Stimulated activated CD4-positive, alpha-beta T cell treated with anti-CD3 and anti-CD28 coated beads, Interleukin-4, amount 100 ng/mL, for 1 hour (primary cell): Measurements from ENCODE around the gene RPS16.
"Not testable (repeated sequence)": the region's sequence is repeated elsewhere in the genome, so short reads cannot be mapped to it uniquely, and the experiment has no call there.

Experiments used
- DNase-seq: peaks from one replicate; pipeline ENCODE4 v3.0.0-alpha.2; 2020

The RPS16 gene

GRCh38 chr19:39435499-39436349, at the start of gene RPS16:
TSS of gene RPS16 (minus strand) at chr19:39435949. CDS start at chr19:39435895, 54 bp downstream.
- DNase-seq, result peak; percentile 100

DNA sequence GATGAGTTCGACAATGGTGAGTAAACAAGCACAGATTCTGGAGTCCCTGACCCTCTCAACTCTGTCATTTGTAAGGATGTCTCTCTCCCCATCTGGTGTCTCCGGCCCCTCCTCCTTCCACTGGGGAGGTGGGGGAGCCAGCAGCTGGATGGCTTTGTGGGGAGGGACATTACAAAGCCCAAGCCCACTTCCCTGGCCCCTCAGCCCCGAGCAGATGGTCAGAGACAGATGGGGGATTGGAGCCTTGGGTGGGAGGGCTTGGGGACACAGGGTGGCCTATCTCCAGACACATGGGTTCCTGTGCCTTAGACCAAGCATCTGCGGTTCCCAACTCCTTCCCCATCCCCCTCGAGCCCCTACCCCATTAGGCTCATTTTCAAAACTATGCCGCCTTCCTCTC, 47.4 kb upstream of the RPS16 start:
- no peak for DNase-seq

DNA sequence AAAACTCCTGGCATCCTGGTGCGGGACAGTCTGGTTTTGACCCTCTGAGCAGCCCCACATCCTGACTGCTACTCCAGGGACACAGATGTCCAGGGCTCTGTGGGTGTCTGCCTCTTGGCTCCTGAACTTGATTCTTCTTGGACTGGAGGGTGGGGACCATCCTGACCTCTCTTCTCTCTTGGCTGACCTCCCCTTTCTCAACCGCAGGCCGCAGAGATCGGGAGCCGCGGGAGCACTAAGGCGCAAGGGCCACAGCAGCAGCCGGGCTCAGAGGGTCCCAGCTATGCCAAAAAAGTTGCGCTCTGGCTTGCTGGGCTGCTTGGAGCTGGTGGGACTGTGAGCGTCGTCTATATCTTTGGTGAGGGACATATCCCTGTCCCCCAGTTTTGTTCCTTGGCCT, 45.9 kb upstream of the RPS16 start:
- DNase-seq, result no peak

GRCh38 chr19:39481229-39481545, 45.4 kb upstream of the RPS16 start:
- no peak for DNase-seq

- DNase-seq, result peak; percentile 99
These were observed 44.8 kb upstream of the RPS16 start, which contains the start of gene TIMM50 for GRCh38 chr19:39480337-39481228. TSS of gene TIMM50 (plus strand) at chr19:39480838. CDS start at chr19:39480854, 16 bp downstream.

GRCh38 chr19:39479916-39480315, 44.2 kb upstream of the RPS16 start:
- no peak for DNase-seq

DNA sequence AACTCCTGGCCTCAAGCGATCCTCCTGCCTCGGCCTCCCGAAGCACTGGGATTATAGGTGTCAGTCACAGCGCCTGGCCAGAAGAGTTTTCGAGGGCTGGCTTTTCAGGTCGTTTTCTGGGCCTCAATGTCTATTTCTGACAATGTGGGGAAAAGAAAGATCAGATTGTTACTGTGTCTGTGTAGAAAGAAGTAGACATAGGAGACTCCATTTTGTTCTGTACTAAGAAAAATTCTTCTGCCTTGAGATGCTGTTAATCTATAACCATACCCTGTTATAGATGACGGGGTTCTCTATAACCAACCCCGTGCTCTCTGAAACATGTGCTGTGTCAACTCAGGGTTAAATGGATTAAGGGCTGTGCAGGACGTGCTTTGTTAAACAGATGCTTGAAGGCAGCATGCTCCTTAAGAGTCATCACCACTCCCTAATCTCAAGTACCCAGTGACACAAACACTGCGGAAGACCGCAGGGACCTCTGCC, 43.6 kb upstream of the RPS16 start:
- not testable (repeated sequence) for DNase-seq

DNA sequence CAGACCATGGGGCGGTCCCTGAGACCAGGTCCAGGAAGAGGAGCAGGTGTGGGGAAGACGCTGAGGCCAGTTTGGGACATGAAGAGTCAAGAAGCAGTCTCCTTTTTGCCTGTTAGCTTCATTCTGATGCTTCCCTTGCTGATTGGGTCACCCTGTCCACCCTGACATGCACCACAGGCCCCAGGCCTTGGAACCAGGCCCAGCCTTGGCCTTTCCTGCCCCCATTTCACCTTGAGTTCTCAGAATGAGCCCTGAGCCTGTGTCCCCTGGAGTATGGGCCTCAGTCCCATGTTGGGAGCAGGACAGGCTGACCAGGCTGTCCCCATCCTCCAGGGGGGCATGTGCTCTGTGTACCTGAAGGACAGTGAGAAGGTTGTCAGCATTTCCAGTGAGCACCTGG, 40.0 kb upstream of the RPS16 start:
- no peak for DNase-seq

GRCh38 chr19:39474139-39474620, 38.4 kb upstream of the RPS16 start:
- peak; percentile 83 for DNase-seq

DNA sequence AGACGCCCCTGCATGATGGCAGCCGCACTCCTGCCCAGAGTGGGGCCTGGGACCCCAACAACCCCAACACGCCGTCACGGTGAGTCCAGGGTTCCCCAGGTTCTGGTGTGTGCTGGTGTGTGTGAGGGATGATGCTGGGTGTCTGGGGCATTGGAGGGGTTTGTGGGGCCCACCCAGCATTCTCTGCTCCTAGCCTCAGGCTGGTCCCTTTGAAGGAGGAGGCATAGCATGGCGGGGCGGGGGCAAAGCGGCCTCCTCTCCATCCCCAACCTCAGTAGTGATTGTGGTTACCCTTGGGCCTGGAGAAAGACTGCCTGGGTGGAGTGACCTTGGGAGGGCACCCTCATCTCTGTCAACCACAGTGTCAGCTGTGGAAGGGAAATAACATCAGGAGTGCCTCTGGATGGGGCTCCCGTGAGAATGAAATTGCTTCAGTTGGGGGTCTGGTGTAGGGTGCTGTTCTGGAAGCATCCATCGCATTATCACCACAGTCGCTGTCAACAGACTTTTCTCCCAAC, 37.8 kb upstream of the RPS16 start:
- no peak for DNase-seq

DNA sequence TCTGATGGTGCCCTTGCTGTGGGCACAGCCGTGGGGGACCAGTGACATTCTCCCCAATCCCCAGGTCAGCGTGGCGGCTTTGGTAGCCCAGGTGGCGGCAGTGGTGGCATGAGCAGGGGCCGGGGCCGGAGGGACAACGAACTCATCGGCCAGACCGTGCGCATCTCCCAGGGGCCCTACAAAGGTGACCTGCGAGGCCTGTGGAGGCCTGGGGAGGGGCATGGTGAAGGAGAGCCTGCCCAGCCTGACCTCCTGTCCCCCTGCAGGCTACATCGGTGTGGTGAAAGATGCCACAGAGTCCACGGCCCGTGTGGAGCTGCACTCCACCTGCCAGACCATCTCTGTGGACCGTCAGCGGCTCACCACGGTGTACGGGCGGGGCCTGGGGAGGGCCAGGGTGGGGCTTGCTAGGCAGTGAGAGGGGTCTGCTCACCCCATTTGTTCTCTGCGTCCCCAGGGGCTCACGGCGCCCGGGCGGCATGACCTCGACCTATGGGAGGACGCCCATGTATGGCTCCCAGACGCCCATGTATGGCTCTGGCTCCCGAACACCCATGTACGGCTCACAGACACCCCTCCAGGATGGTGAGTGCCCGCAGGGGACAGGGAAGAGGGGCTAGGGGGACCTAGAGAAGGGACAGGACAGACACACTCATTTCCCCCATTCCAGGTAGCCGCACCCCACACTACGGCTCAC, 37.1 kb upstream of the RPS16 start:
- DNase-seq, result no peak

- no peak for DNase-seq
These were observed 36.2 kb upstream of the RPS16 start for GRCh38 chr19:39471756-39472536.

DNA sequence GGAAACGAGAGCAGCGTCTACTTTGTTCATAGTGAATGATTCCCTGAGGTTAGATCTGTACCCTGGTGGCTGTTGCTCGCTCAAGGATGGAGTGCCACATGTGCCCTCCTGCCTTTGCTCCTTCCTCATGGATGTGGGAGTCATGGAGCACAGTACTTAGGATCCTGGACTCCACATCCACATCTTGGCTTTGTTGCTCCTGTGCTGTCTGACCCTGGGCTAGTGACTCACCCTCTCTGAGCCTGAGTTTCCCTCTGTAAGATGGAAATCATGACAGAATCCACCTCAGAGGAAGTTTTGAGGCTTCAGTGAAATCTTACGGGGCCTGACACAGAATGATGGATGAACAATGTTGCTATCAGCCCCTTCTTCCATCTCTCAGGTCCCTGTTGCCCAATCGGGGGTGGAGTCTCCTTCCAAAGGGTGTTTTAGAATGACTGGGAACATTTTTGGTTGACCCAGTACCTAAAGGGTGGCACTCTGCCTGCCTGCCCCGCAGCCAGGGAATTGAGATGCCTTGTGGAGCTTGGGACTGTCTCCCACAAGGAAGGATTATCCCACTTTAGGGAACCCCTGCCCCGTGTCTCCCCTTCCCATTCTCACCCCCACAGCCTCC, 35.1 kb upstream of the RPS16 start:
- no peak for DNase-seq

- DNase-seq, result no peak
These were observed 33.8 kb upstream of the RPS16 start for GRCh38 chr19:39469567-39469966.

DNA sequence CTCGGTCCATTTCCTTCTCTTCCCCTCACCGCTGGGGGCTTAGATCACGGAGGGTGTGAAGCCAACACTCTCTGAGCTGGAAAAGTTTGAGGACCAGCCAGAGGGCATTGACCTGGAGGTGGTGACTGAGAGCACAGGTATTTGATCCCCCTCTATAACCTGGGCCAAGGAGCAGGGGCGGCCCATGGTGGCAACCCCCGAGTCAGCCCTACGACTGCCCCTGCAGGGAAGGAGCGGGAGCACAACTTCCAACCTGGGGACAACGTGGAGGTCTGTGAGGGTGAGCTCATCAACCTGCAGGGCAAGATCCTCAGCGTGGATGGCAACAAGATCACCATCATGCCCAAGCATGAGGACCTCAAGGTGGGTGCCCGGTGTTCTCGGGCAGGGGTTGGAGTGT, 33.3 kb upstream of the RPS16 start:
- no peak for DNase-seq

GRCh38 chr19:39467941-39468340, 32.2 kb upstream of the RPS16 start:
- no peak for DNase-seq

DNA sequence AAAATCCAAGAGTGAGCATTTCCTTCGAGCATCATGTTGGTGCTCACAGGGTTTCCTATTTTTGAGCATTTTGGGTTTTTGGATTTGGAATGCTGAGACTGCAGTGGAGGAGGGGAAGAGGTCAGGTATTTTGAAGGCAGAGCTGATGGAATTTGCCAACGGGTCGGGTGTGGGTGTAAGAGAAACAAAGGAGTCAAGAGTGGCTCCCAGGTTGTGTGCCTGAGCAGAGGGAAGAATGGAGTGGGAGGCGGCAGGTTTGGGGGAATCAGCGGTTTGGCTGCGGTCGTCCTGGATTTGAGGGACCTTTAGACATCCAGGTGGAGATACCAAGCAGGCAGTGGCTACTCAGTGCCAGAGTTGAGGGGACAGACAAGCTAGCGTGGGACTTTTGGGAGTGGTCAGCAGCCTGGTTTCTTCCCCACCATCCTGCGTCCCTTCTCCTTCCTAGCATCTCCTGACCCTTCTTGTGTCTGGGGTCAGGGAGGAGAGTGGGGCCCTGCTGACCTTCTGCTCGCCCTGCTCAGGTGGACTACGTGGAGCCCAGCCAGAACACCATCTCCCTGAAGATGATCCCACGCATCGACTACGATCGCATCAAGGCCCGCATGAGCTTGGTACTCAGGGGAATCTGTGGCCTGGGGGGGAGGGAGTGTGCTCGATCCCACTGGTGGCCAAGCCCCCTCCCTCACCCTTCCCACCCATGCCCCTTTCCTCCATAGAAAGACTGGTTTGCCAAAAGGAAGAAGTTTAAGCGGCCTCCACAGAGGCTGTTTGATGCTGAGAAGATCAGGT, 30.4 kb upstream of the RPS16 start:
- DNase-seq, result no peak

DNA sequence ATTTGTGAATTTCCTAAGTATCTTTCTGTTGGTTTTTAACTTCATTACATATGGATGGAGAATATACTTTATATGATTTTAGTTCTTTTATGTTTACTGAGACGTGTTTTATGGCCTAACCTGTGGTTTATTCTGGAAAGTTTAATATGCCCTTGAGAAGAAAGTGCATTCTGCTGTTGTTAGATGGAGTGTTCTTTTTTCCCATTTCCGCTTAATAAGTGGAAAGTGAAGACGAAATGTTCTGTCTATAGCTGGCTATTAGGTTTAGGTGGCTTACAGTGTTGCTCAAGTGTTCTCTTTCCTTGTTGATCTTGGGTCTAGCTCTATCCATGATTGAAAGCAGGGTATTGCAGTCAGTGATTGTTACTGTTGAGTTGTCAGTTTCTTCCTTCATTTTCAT, 27.7 kb upstream of the RPS16 start:
- no peak for DNase-seq

- DNase-seq, result not testable (repeated sequence)
These were observed 15.5 kb upstream of the RPS16 start for GRCh38 chr19:39451257-39451656.

DNA sequence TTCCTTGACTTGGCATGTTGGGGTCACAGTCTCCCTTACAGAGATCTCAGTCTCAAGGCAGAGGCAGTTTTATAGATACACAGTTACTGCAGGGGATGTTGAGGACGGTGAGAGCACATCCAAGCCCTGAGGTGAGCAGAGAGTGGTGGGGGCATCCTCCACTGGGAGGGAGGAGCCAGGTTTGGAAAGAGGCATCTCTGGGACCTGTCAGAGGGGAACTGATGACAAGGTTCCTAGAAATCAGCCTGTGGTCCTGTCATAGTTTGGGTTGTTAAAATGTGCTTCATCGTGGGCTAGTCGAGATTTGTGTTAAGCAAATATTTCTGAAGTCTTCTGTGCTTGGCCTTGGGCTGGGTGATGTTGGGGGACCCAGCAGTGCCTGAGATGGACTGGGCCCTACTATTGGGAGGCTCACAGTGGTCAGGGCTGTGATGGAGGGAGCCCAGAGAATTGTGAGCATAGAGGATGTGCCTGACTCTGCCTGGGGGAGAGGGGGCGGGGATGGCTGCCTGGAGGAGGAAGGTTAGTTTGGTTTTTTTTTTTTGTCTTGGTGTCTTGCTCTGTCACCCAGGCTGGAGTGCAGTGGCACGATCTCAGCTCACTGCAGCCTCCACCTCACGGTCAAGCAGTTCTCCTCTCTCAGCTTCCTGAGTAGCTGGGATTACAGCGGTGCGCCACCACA, 13.5 kb upstream of the RPS16 start:
- DNase-seq, result no peak
